HepG2 (cell line): Measurements from ENCODE around the gene VPREB1. TPM values are rescaled to one million over a fixed set of nuclear protein-coding genes. Genes with fewer than 3 reads are reported as not detected.
"Not testable (repeated sequence)": the region's sequence is repeated elsewhere in the genome, so short reads cannot be mapped to it uniquely, and the experiment has no call there.

ENCODE experiments used
- ATAC-seq: fragments of 200-7000 bp; cut with Tn5 transposase; 3 replicates; pipeline ENCODE4 v1.9.1; 2020; ENCODE audit warnings: mild to moderate bottlenecking, moderate library complexity
- BruUV-seq: library from RNA; stranded (reverse); fragments of 400-500 nt; replicated peaks from 2 replicates; lab custom pipeline; 2021; lab: Mats Ljungman, UMichigan
- CTCF ChIA-PET: fragments of 300-600 bp; formaldehyde crosslinking; extraction: SDS; loops from one replicate; lab custom pipeline; 2021; ENCODE audit warnings: low total read pairs, inconsistent platforms, low intra/inter-chr PET ratio; lab: Yijun Ruan, JAX
- POLR2A ChIA-PET: fragments of 350-600 bp; sonication (Branson Sonifier 250); formaldehyde crosslinking; loops from one replicate; lab custom pipeline; 2020; ENCODE audit warnings: antibody characterized with exemption, inconsistent platforms; lab: Yijun Ruan, JAX
- DNase-seq: peaks from one replicate; pipeline ENCODE4 v3.0.0-alpha.2; 2015; ENCODE audit warnings: low spot score
- FAIRE-seq: peaks from 3 replicates; lab custom pipeline; 2011; peaks lifted over from hg19 to GRCh38; lab: Jason Lieb, UNC
- H2AFZ ChIP-seq: one replicate; pipeline ENCODE4 v1.6.1; 2011; ENCODE audit warnings: low read length, inconsistent platforms
- H3K27ac ChIP-seq: fragments of 300-600 bp; 3 replicates; pipeline ENCODE4 v1.8.0; 2011; ENCODE audit warnings: mixed run types, mild to moderate bottlenecking, mixed read lengths, low read length, inconsistent platforms; ENCODE audit not compliant: insufficient read depth; ENCODE audit errors: extremely low read length
- H3K27me3 ChIP-seq, 2 experiments: fragments of 200-600 bp in 1 of 2; 2 replicates in 1 of 2; 3 replicates in 1 of 2; pipeline versions ENCODE4 v1.6.0 to v1.8.0; 2011; ENCODE audit warnings: low read length in 2 of 2, mild to moderate bottlenecking in 2 of 2, moderate library complexity in 2 of 2, inconsistent platforms in 1 of 2; ENCODE audit not compliant: insufficient read depth in 2 of 2, control insufficient read depth in 1 of 2
- H3K36me3 ChIP-seq, 2 experiments: fragments of 200-600 bp in 1 of 2; replicated peaks in 1 of 2; 2 replicates in 1 of 2; 3 replicates in 1 of 2; pipeline versions ENCODE4 v1.5.1 to v1.8.0; 2011; ENCODE audit warnings: low read length in 2 of 2, inconsistent platforms in 1 of 2; ENCODE audit not compliant: insufficient read depth in 2 of 2, control insufficient read depth in 1 of 2
- H3K4me1 ChIP-seq: 2 replicates; pipeline ENCODE4 v1.5.1; 2012; ENCODE audit warnings: low read length, inconsistent platforms; ENCODE audit not compliant: insufficient read depth
- H3K4me2 ChIP-seq: 2 replicates; pipeline ENCODE4 v1.6.0; 2011; ENCODE audit warnings: low read depth, low read length, inconsistent platforms
- H3K4me3 ChIP-seq, 3 experiments: fragments of 200-600 bp in 1 of 3; sonication (generic), shearing (Covaris generic) in 1 of 3; replicated peaks in 1 of 3; 2 replicates each; pipeline ENCODE4 v1.5.1; 2011 to 2016; ENCODE audit warnings: low read length in 3 of 3, inconsistent platforms in 2 of 3, low read depth in 2 of 3, mild to moderate bottlenecking in 2 of 3, control low read depth in 1 of 3, mixed read lengths in 1 of 3; ENCODE audit not compliant: insufficient read depth in 1 of 3
- H3K79me2 ChIP-seq: one replicate; pipeline ENCODE4 v1.6.1; 2011; ENCODE audit warnings: low read length, inconsistent platforms; ENCODE audit not compliant: insufficient read depth
- H3K9ac ChIP-seq: 2 replicates; pipeline ENCODE4 v1.6.0; 2011; ENCODE audit warnings: mild to moderate bottlenecking, low read depth, low read length, inconsistent platforms; ENCODE audit not compliant: insufficient read depth
- H3K9me3 ChIP-seq: 2 replicates; pipeline ENCODE4 v1.5.1; 2012; ENCODE audit warnings: mild to moderate bottlenecking, low read length
- H4K20me1 ChIP-seq: 2 replicates; pipeline ENCODE4 v1.6.0; 2011; ENCODE audit warnings: inconsistent platforms, mild to moderate bottlenecking, low read length, moderate library complexity; ENCODE audit not compliant: insufficient read depth
- CREB1 ChIP-seq, 2 experiments: fragments of 450-650 bp in 1 of 2; IDR thresholded peaks; 2 replicates each; pipeline ENCODE4 v1.6.1; 2016 to 2017; ENCODE audit warnings: control low read depth in 1 of 2, mild to moderate bottlenecking in 1 of 2, missing compliant biosample characterization in 1 of 2, missing genetic modification characterization in 1 of 2
- KDM5A ChIP-seq: fragments of 200-600 bp; sonication (generic); IDR thresholded peaks from 2 replicates; pipeline ENCODE4 v1.7.0; 2018; ENCODE audit warnings: antibody characterized with exemption, mild to moderate bottlenecking, low read length, borderline replicate concordance
- SRSF9 ChIP-seq: fragments of 200-400 bp; formaldehyde crosslinking; IDR thresholded peaks from 2 replicates; pipeline ENCODE4 v1.6.1; 2018; ENCODE audit warnings: borderline replicate concordance, mild to moderate bottlenecking, low read depth, low read length; ENCODE audit not compliant: insufficient read depth, poor library complexity, severe bottlenecking
- ZNF484 ChIP-seq: sonication (generic); formaldehyde crosslinking; IDR thresholded peaks from 2 replicates; pipeline ENCODE4 v1.5.1; 2020; ENCODE audit warnings: mild to moderate bottlenecking, low read depth, missing genetic modification reagents, borderline replicate concordance
- WGBS: methylation state at CpG from one replicate; pipeline ENCODE4 v1.1.6; 2017; ENCODE audit warnings: low lambda C conversion rate; 5-methylcytosine and 5-hydroxymethylcytosine counted together
- in situ Hi-C: cut with HindIII; loops from 2 replicates; pipeline ENCODE4 v1.10.0; 2017; ENCODE audit warnings: low pct_unique_long_range_greater_than_20kb; ENCODE audit not compliant: extremely low pct_ligation_motif_present
- intact Hi-C: fragments of 100-400 bp; cut with micrococcal nuclease; formaldehyde crosslinking; loops from one replicate; pipeline ENCODE4 v1.10.0; 2022; ENCODE audit not compliant: unreplicated experiment
- polyA plus RNA-seq, 8 experiments: library from polyadenylated mRNA; depleted of rRNA in 3 of 8; stranded (reverse) in 7 of 8; unstranded in 1 of 8; fragments of >200 nt; fragmentation: Illumina TruSeq in 4 of 8; extraction: Trizol in 4 of 8; gene quantifications; 2 replicates each; pipeline versions ENCODE4 v1.2.1 to v1.2.3, GENCODE V29; 2011 to 2016; ENCODE audit warnings: low read depth in 4 of 8, missing spikeins in 1 of 8, mixed read lengths in 1 of 8; ENCODE audit not compliant: insufficient read depth in 1 of 8
- total RNA-seq, 5 experiments: library from RNA; depleted of rRNA; stranded (reverse); fragments of >200 nt; fragmentation: Illumina TruSeq; extraction: Trizol; gene quantifications; 2 replicates each; pipeline ENCODE4 v1.2.3, GENCODE V29; 2016; ENCODE audit warnings: low read depth in 1 of 5
- TF ChIP-seq, protein P1 (sequence below): IDR thresholded peaks from 2 replicates; pipeline ENCODE4 v1.6.1; 2016
- TF ChIP-seq, protein P2 (sequence below): sonication (generic); formaldehyde crosslinking; IDR thresholded peaks from 2 replicates; pipeline ENCODE4 v1.9.0; 2021; ENCODE audit warnings: mild to moderate bottlenecking, missing genetic modification reagents
- TF ChIP-seq, protein P3 (sequence below): sonication (generic); formaldehyde crosslinking; IDR thresholded peaks from 2 replicates; pipeline ENCODE4 v1.8.1; 2023; ENCODE audit warnings: missing genetic modification reagents, inconsistent platforms, borderline replicate concordance

Gene VPREB1
- total and polyA plus RNA-seq, 2 of the 13 experiments (the other 11 are each of a cell fraction or from before 2014, with no cell fraction given): not detected

DNA sequence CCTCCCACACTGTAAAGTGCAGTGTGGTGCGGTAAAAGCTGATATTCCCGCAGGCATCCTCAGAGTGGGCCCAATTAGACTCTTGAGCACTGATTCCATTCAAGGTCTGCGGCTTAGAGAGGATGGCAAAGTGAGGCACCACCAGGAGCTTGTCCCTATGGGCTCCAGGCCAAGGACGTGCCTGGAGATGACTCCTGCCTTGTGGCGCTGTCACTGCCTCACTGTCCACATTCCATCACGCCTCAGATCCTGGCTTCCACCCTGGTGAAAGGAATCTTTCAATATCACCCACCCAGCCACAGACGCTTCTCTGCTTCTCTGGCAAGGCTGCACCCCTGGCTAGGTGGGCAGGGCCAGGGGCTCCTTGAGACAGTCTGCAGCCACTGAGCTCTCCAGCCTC is 23.5 kb upstream of the VPREB1 start:
- H3K9ac ChIP-seq, H3K4me1 ChIP-seq, H3K27me3 ChIP-seq, DNase-seq, H3K79me2 ChIP-seq, H3K27ac ChIP-seq, ATAC-seq, H4K20me1 ChIP-seq, H3K9me3 ChIP-seq, FAIRE-seq, POLR2A ChIA-PET, CTCF ChIA-PET, H3K4me2 ChIP-seq, H3K36me3 ChIP-seq, BruUV-seq, intact Hi-C loops, H2AFZ ChIP-seq, H3K4me3 ChIP-seq: not testable (repeated sequence)
- no CpG with 5 or more reads among the region's 7 CpGs for WGBS
- in situ Hi-C loops: loop anchor here (25.0 kb wide), 1 partner anchor 116 kb away; no protein-coding TSS in a partner anchor

DNA sequence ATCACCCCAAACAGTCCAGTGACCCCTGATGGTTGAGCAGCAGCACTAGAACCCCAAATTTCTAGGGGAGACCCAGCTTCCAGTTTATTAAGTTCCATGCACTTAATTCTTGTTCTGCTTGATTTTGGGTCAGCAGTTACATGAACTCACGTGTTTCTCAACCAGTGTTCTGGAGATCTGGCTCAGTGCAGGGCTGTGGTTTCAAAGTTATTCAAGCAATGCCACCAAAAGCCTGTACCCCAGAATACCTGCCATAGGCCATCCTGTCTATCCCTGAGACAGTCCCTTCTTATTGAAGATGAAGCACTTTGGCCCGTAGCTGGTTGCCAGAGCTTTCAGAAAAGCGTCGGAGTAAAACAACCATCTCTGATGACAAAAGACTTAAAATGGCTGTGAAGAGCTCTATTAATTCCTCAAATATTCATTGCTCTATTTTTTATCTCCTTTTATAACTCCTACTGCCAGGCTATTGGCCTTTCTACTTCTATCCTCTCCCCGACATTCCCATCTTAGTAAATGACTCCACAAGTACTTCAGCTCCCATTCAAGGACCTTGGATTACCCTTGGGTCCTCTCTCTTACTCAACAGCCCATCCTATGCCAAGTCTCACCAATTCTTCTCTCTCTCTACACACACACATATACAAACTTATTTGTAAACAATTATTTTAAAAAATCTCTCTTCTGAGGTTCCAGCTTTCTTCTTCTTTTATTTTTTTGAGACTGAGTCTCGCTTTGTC is 18.0 kb upstream of the VPREB1 start:
- Histone ChIP-seq H3K4me1 (no peaks in the 10 kb centered on the region), H2AFZ (no peak overlapping the region), H3K9me3 (no peaks in the 10 kb centered on the region), H3K27me3 (peaks cover 3% of the 10 kb centered on the region in 2 experiments; a peak in 1 of 5 replicates), H3K9ac (no peak overlapping the region), H3K79me2 (no peaks in the 10 kb centered on the region), H3K4me3 (no peak overlapping the region), H4K20me1 (no peaks in the 10 kb centered on the region), H3K36me3 (no peaks in the 10 kb centered on the region), H3K4me2 (no peak overlapping the region), H3K27ac (no peak overlapping the region)
- in situ Hi-C loops (no loop called here), intact Hi-C loops (no loop called here)
- no peak for DNase-seq
- no peak for FAIRE-seq
- ChIA-PET POLR2A (no interaction called here), CTCF (no interaction called here)
- no peak for ATAC-seq
- TF ChIP-seq, protein P1, sequence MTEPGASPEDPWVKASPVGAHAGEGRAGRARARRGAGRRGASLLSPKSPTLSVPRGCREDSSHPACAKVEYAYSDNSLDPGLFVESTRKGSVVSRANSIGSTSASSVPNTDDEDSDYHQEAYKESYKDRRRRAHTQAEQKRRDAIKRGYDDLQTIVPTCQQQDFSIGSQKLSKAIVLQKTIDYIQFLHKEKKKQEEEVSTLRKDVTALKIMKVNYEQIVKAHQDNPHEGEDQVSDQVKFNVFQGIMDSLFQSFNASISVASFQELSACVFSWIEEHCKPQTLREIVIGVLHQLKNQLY (CRISPR knock-in tag): no peak
- TF ChIP-seq, protein P2, sequence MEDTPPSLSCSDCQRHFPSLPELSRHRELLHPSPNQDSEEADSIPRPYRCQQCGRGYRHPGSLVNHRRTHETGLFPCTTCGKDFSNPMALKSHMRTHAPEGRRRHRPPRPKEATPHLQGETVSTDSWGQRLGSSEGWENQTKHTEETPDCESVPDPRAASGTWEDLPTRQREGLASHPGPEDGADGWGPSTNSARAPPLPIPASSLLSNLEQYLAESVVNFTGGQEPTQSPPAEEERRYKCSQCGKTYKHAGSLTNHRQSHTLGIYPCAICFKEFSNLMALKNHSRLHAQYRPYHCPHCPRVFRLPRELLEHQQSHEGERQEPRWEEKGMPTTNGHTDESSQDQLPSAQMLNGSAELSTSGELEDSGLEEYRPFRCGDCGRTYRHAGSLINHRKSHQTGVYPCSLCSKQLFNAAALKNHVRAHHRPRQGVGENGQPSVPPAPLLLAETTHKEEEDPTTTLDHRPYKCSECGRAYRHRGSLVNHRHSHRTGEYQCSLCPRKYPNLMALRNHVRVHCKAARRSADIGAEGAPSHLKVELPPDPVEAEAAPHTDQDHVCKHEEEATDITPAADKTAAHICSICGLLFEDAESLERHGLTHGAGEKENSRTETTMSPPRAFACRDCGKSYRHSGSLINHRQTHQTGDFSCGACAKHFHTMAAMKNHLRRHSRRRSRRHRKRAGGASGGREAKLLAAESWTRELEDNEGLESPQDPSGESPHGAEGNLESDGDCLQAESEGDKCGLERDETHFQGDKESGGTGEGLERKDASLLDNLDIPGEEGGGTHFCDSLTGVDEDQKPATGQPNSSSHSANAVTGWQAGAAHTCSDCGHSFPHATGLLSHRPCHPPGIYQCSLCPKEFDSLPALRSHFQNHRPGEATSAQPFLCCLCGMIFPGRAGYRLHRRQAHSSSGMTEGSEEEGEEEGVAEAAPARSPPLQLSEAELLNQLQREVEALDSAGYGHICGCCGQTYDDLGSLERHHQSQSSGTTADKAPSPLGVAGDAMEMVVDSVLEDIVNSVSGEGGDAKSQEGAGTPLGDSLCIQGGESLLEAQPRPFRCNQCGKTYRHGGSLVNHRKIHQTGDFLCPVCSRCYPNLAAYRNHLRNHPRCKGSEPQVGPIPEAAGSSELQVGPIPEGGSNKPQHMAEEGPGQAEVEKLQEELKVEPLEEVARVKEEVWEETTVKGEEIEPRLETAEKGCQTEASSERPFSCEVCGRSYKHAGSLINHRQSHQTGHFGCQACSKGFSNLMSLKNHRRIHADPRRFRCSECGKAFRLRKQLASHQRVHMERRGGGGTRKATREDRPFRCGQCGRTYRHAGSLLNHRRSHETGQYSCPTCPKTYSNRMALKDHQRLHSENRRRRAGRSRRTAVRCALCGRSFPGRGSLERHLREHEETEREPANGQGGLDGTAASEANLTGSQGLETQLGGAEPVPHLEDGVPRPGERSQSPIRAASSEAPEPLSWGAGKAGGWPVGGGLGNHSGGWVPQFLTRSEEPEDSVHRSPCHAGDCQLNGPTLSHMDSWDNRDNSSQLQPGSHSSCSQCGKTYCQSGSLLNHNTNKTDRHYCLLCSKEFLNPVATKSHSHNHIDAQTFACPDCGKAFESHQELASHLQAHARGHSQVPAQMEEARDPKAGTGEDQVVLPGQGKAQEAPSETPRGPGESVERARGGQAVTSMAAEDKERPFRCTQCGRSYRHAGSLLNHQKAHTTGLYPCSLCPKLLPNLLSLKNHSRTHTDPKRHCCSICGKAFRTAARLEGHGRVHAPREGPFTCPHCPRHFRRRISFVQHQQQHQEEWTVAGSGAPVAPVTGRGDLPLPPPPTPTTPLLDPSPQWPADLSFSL (CRISPR knock-in tag): no peak
- TF ChIP-seq ZNF484 (no peak), CREB1 (IDR thresholded peaks at IDR 0.05) (no peak), CREB1 (CRISPR knock-in tag; IDR thresholded peaks at IDR 0.05) (no peak), SRSF9 (no peak), KDM5A (no peak)
- TF ChIP-seq, protein P3, sequence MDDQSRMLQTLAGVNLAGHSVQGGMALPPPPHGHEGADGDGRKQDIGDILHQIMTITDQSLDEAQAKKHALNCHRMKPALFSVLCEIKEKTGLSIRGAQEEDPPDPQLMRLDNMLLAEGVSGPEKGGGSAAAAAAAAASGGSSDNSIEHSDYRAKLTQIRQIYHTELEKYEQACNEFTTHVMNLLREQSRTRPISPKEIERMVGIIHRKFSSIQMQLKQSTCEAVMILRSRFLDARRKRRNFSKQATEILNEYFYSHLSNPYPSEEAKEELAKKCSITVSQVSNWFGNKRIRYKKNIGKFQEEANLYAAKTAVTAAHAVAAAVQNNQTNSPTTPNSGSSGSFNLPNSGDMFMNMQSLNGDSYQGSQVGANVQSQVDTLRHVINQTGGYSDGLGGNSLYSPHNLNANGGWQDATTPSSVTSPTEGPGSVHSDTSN (CRISPR knock-in tag): no peak
- BruUV-seq: no TSS peak
- WGBS: 56% methylated on average over 6 of the region's 6 CpGs
